Endothelial cell of umbilical vein (primary cell): Measurements from ENCODE around the gene SLC26A8.

Experiments
- CTCF ChIP-seq, 2 donors: IDR thresholded peaks; 1 replicate in 1 of 2; 2 replicates in 1 of 2; pipeline ENCODE4 v1.5.1; 2011; ENCODE audit warnings: low read length in 2 of 2, mild to moderate bottlenecking in 2 of 2, moderate library complexity in 2 of 2, control low read depth in 1 of 2, inconsistent platforms in 1 of 2, low read depth in 1 of 2; ENCODE audit not compliant: insufficient read depth in 1 of 2; ENCODE audit errors: extremely low read depth in 1 of 2
- EZH2 ChIP-seq: IDR thresholded peaks from 2 replicates; pipeline ENCODE4 v1.6.1; 2012; ENCODE audit warnings: borderline replicate concordance, low read depth, mild to moderate bottlenecking, moderate library complexity, low read length, inconsistent platforms; ENCODE audit not compliant: severe bottlenecking
- FOS ChIP-seq: IDR thresholded peaks from 2 replicates; pipeline ENCODE4 v1.6.1; 2011; ENCODE audit warnings: mild to moderate bottlenecking, low read length, moderate library complexity, borderline replicate concordance; ENCODE audit not compliant: insufficient read depth
- GATA2 ChIP-seq: IDR thresholded peaks from 2 replicates; pipeline ENCODE4 v1.7.0; 2011; ENCODE audit warnings: low read depth, mild to moderate bottlenecking, moderate library complexity, mixed read lengths, low read length; ENCODE audit not compliant: insufficient read length, insufficient read depth
- JUN ChIP-seq: IDR thresholded peaks from 2 replicates; pipeline ENCODE4 v1.6.1; 2011; ENCODE audit warnings: borderline replicate concordance, low read depth; ENCODE audit not compliant: insufficient read length, insufficient read depth
- MAX ChIP-seq: IDR thresholded peaks from 2 replicates; pipeline ENCODE4 v1.6.1; 2011; ENCODE audit not compliant: insufficient read depth, insufficient read length
- MYC ChIP-seq: IDR thresholded peaks from one replicate; pipeline ENCODE4 v1.6.1; 2011; ENCODE audit warnings: mild to moderate bottlenecking, low read depth, low read length
- POLR2A ChIP-seq: IDR thresholded peaks from 2 replicates; pipeline ENCODE4 v1.6.1; 2012; ENCODE audit warnings: low read depth, mild to moderate bottlenecking, control low read depth, low read length
- POLR2AphosphoS5 ChIP-seq: IDR thresholded peaks from 2 replicates; pipeline ENCODE4 v1.6.1; 2012; ENCODE audit warnings: low read depth, mild to moderate bottlenecking, control low read depth, low read length, moderate library complexity; ENCODE audit not compliant: insufficient read depth

GRCh38 chr6:36023996-36024795 lies at the start of gene SLC26A8:
- TF ChIP-seq FOS (no peak), CTCF (IDR thresholded peaks at IDR 0.05; ENCODE audit: extremely low read depth in 1 of 2, insufficient read depth in 1 of 2, low read depth in 1 of 2, low read length in 2 of 2) (no peak), JUN (no peak), POLR2AphosphoS5 (no peak), MAX (no peak), POLR2A (no peak), MYC (no peak), GATA2 (no peak), EZH2 (no peak)
